H1 (cell line): ENCODE results near the gene SPTB.

ENCODE experiments used
- CTCF ChIP-seq, 3 experiments: IDR thresholded peaks; 1 replicate in 2 of 3; 2 replicates in 1 of 3; pipeline versions ENCODE4 v1.5.1 to v1.6.1; 2011; ENCODE audit warnings: low read length in 3 of 3, mild to moderate bottlenecking in 3 of 3, inconsistent platforms in 2 of 3, low read depth in 1 of 3, moderate library complexity in 1 of 3; ENCODE audit not compliant: insufficient read depth in 1 of 3; ENCODE audit errors: control extremely low read depth in 1 of 3
- EZH2 ChIP-seq: fragments of 200-600 bp; sonication (generic); IDR thresholded peaks from 2 replicates; pipeline ENCODE4 v1.7.1; 2012; ENCODE audit warnings: low read depth, mild to moderate bottlenecking, moderate library complexity, low read length, inconsistent platforms; ENCODE audit not compliant: severe bottlenecking
- POLR2AphosphoS5 ChIP-seq: IDR thresholded peaks from 2 replicates; pipeline ENCODE4 v1.6.1; 2011; ENCODE audit warnings: low read depth, low read length
- RXRA ChIP-seq: IDR thresholded peaks from 2 replicates; pipeline ENCODE4 v1.6.1; 2011; ENCODE audit warnings: low read depth, mild to moderate bottlenecking, low read length, moderate library complexity; ENCODE audit not compliant: insufficient read depth
- TAF1 ChIP-seq: IDR thresholded peaks from 2 replicates; pipeline ENCODE4 v1.6.1; 2011; ENCODE audit warnings: mild to moderate bottlenecking, low read depth, low read length
- ZNF274 ChIP-seq: IDR thresholded peaks from 2 replicates; pipeline ENCODE4 v1.7.0; 2012; ENCODE audit warnings: low read length, borderline replicate concordance; ENCODE audit errors: extremely low read depth

GRCh38 chr14:64825509-64825908 is 54.2 kb downstream of the SPTB start:
- TF ChIP-seq POLR2AphosphoS5: no peak
- no peak for TF ChIP-seq ZNF274
- no peak for TF ChIP-seq RXRA
- no peak for TF ChIP-seq CTCF (IDR thresholded peaks at IDR 0.05; ENCODE audit: control extremely low read depth in 1 of 3, insufficient read depth in 1 of 3, low read depth in 1 of 3, low read length in 3 of 3)
- TF ChIP-seq TAF1: no peak
- no peak for TF ChIP-seq EZH2
